ENCODE results near the gene KIAA1614.
A peak's percentile ranks its signal among the peaks of the same experiment; 100 is the strongest.
"Not testable (repeated sequence)": the region's sequence is repeated elsewhere in the genome, so short reads cannot be mapped to it uniquely, and the experiment has no call there.

KIAA1614 gene

GRCh38 chr1:180961622-180962021 is 48.9 kb downstream of the KIAA1614 start:
- TF ChIP-seq, protein P1, sequence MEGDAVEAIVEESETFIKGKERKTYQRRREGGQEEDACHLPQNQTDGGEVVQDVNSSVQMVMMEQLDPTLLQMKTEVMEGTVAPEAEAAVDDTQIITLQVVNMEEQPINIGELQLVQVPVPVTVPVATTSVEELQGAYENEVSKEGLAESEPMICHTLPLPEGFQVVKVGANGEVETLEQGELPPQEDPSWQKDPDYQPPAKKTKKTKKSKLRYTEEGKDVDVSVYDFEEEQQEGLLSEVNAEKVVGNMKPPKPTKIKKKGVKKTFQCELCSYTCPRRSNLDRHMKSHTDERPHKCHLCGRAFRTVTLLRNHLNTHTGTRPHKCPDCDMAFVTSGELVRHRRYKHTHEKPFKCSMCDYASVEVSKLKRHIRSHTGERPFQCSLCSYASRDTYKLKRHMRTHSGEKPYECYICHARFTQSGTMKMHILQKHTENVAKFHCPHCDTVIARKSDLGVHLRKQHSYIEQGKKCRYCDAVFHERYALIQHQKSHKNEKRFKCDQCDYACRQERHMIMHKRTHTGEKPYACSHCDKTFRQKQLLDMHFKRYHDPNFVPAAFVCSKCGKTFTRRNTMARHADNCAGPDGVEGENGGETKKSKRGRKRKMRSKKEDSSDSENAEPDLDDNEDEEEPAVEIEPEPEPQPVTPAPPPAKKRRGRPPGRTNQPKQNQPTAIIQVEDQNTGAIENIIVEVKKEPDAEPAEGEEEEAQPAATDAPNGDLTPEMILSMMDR (conservative IDR thresholded peaks at IDR 0.05; ENCODE audit: low read depth, low read length): no peak
- no peak for DNase-seq (ENCODE audit: low read depth)
- H3K4me3 ChIP-seq (ENCODE audit: low read depth, low read length): no peak overlapping the region

- peak; percentile 24 for DNase-seq (ENCODE audit: low read depth)
Measured at GRCh38 chr1:180962178-180962577, 49.5 kb downstream of the KIAA1614 start.

GRCh38 chr1:180964056-180964455 is 51.4 kb downstream of the KIAA1614 start:
- no peak overlapping the region for H3K4me3 ChIP-seq (ENCODE audit: low read depth, low read length)
- TF ChIP-seq, protein P1 (conservative IDR thresholded peaks at IDR 0.05; ENCODE audit: low read depth, low read length): no peak
- DNase-seq (ENCODE audit: low read depth): no peak

More at GRCh38 chr1:180962178-180962577, 49.5 kb downstream of the KIAA1614 start:
- TF ChIP-seq, protein P1 (conservative IDR thresholded peaks at IDR 0.05; ENCODE audit: low read depth, low read length): no peak
- no peak overlapping the region for H3K4me3 ChIP-seq (ENCODE audit: low read depth, low read length)

DNA sequence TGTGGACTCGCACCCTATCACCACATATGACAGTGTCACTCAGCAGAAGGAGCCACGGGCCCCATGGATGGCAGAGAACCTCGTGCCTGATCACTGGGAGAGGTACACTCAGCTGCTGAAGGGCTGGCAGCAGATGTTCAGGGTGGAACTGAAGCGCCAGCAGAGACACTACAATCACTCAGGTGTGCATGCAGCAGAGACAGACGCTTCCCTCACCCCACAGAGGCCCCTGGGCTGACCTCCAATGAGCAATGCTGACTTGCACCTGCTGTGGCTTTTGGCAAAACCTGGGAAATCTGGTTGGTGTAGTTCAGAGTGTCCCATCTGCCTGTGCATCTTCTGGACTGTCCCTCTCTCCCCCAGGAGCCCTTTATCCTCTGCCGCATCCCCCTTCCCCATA is 51.9 kb downstream of the KIAA1614 start:
- TF ChIP-seq, protein P1 (conservative IDR thresholded peaks at IDR 0.05; ENCODE audit: low read depth, low read length): no peak
- H3K4me3 ChIP-seq (ENCODE audit: low read depth, low read length): no peak overlapping the region
- DNase-seq (ENCODE audit: low read depth): no peak

- DNase-seq (ENCODE audit: low read depth): peak; percentile 18
- TF ChIP-seq, protein P1 (conservative IDR thresholded peaks at IDR 0.05; ENCODE audit: low read depth, low read length): no peak
- H3K4me3 ChIP-seq (ENCODE audit: low read depth, low read length): no peak overlapping the region
Measured at GRCh38 chr1:180966312-180966711, 53.6 kb downstream of the KIAA1614 start.

GRCh38 chr1:180966744-180967536 is 54.2 kb downstream of the KIAA1614 start:
- H3K4me3 ChIP-seq (ENCODE audit: low read depth, low read length): no peak overlapping the region
- DNase-seq (ENCODE audit: low read depth): no peak
- TF ChIP-seq, protein P1 (conservative IDR thresholded peaks at IDR 0.05; ENCODE audit: low read depth, low read length): no peak

DNA sequence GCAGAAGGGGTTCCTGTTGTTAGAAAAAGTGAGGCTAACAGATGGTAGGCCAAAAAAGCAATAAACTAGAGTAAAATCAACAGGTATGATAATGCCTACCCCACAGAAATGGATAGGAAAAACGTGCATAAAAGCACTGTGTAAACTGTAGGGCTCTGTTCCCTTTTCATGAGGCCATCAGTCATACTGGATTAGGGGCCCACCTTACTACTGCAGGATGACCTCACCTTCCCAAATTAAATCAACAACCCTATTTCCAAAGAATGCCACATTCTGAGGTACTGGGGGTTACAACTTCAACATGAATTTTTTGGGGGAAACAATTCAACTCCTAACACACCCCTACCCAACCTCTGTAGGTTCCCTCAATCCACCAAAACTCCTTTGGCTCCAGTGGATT is 54.9 kb downstream of the KIAA1614 start:
- H3K4me3 ChIP-seq (ENCODE audit: low read depth, low read length): no peak overlapping the region
- TF ChIP-seq, protein P1 (conservative IDR thresholded peaks at IDR 0.05; ENCODE audit: low read depth, low read length): no peak
- DNase-seq (ENCODE audit: low read depth): no peak

- H3K4me3 ChIP-seq (ENCODE audit: low read depth, low read length); DNase-seq (ENCODE audit: low read depth): not testable (repeated sequence)
Measured at GRCh38 chr1:180968834-180969233, 56.1 kb downstream of the KIAA1614 start.

All from choroid plexus epithelial cell (primary cell).